Mammary epithelial cell (primary cell): Measurements from ENCODE around the gene GGTA1.

ENCODE experiments used
- EZH2 ChIP-seq: IDR thresholded peaks from 2 replicates; pipeline ENCODE4 v1.6.1; 2012; ENCODE audit warnings: low read length, inconsistent platforms, borderline replicate concordance
- TF ChIP-seq, protein P1 (sequence below), 2 donors: IDR thresholded peaks in 1 of 2; conservative IDR thresholded peaks in 1 of 2; 2 replicates each; pipeline ENCODE4 v1.5.1; 2011 to 2012; ENCODE audit warnings: inconsistent platforms in 2 of 2, low read length in 2 of 2, mild to moderate bottlenecking in 2 of 2, control low read depth in 1 of 2, low read depth in 1 of 2; ENCODE audit not compliant: insufficient read depth in 1 of 2; ENCODE audit errors: extremely low read depth in 1 of 2

DNA sequence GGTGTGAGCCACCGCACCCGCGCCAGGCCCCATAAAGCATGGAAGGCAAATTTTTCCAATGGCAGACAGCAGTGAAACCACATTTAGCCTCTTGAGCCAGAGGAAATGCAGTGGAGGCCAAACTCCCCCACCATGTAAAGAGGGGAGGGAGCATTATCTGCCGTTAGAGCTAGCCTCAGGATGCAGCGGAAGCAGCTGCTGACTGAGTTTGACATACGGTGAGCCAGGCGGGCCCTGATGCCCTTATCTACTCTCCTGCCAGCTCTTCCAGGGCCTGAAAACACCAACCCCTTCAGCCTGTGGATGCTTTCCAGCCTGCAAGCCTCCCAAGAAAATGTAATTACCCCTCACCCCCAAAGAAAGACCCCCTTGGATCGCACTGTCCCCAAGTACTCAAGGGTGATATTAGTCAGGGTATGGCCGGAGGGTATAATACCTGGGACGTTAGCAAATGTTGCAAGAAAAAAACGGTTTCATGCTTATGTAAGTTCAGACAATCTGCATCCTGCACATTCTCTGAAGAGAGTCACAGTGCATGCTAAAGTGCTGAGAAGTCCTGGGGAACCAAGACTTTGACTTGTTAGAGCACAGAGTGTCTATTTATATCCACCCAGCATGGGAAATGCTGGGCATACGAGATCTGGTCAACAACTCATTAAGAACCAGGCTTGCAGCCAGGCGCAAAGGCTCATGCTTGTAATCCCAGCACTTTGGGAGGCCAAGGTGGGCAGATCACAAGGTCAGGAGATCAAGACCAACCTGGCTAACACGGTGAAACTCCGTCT, 11.3 kb upstream of the GGTA1 start:
- TF ChIP-seq, protein P1, sequence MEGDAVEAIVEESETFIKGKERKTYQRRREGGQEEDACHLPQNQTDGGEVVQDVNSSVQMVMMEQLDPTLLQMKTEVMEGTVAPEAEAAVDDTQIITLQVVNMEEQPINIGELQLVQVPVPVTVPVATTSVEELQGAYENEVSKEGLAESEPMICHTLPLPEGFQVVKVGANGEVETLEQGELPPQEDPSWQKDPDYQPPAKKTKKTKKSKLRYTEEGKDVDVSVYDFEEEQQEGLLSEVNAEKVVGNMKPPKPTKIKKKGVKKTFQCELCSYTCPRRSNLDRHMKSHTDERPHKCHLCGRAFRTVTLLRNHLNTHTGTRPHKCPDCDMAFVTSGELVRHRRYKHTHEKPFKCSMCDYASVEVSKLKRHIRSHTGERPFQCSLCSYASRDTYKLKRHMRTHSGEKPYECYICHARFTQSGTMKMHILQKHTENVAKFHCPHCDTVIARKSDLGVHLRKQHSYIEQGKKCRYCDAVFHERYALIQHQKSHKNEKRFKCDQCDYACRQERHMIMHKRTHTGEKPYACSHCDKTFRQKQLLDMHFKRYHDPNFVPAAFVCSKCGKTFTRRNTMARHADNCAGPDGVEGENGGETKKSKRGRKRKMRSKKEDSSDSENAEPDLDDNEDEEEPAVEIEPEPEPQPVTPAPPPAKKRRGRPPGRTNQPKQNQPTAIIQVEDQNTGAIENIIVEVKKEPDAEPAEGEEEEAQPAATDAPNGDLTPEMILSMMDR (conservative IDR thresholded peaks at IDR 0.05 in 1 of 2, IDR thresholded peaks at IDR 0.05 in 1 of 2; ENCODE audit: extremely low read depth in 1 of 2, insufficient read depth in 1 of 2, low read depth in 1 of 2, low read length in 2 of 2): no peak
- no peak for TF ChIP-seq EZH2
